GM19372 (cell line): ENCODE data around the gene HNRNPA3.
"Not testable (repeated sequence)": the region's sequence is repeated elsewhere in the genome, so short reads cannot be mapped to it uniquely, and the experiment has no call there.

Experiments
- ATAC-seq: cut with Tn5 transposase; IDR thresholded peaks from one replicate; pipeline ENCODE4 v1.9.1; 2021; ENCODE audit warnings: mild to moderate bottlenecking, low read depth, moderate library complexity; ENCODE audit not compliant: unreplicated experiment

Gene HNRNPA3

DNA sequence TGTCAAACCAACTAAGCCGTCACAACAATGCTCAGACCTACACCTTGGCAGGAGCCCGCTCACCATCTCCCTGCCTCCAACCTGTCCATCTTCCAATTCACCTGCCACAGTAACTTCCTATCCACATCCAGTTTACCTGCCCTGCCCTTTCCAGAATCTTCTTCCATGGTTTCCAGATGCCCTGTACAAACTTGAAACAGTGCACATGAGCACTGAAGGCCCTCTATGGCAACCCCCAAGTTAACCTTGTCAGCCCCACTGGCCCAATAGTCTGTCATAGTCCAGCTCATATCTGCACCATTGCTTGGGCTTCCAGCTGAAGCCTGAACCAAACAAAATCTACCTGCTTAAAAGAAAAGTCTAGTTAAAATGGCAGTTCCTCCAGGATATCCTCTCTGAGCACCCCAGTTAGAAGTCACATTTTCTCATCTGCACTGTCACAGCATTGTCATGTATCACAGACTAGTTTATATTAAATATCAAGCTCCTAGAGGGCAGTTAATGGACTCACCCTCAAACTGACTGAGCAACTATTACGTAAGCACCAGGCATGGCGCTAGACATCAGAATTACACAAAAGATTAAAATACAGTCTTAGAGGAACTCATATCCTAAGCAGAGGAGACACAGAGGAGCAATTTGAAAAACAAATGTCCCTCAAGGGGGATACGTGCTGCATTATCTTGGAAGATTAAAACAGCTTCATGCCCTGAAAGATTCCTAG is 40.4 kb downstream of the HNRNPA3 start:
- no peak for ATAC-seq

DNA sequence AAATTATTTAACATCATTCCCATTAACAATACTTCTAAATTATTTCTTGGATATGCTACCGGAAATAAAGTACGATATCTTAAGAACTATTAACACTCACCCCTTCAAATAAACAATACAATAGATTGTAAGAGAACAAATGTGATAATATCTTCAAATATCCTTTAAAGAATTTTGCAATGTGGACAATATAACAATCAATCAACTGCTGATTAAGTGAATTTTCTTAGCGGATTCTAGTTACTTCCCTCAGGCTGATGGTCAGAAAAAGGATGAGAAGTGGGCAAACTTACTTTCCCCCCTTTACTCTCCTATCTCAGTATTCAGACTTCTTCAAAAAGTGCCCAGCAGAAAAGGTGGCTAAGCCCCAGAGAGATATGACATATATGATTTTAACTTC is 41.1 kb downstream of the HNRNPA3 start:
- no peak for ATAC-seq

DNA sequence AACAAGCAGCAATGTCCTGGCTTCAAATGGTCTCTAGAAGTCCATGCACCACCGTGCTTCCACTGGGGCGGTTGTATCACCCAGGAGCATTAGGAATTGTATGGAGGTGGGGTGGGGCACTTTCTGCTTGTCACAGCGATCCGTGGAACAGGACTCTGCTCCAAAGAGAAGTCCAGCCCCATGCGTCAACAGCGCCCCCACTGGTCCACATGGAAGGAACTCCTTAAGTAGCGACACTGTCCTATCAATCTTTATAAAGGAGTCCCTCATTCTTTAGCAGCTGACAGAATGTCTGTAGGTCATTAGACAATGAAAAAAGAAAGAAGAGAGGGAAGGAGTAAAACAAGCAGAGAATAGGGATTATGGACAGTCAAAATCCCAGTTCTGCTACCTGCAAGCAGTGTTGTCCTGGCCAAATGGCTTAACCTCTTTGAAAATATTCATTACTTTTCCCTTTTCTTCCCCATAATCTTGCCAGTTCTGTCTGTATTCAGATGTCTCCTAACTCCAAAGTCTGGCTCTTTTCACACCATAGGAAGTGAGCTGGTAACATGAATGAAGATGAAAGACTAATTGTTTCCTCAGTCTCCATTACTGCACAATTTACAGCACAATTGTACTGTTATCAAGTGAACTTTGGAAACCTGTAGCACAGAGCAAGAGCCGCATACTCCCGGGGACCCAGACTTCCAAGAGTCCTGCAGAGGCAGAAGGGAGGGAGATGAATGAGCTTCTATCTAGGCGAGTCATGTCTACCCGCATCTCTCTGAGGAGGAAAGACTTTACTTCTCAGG is 42.0 kb downstream of the HNRNPA3 start:
- no peak for ATAC-seq

DNA sequence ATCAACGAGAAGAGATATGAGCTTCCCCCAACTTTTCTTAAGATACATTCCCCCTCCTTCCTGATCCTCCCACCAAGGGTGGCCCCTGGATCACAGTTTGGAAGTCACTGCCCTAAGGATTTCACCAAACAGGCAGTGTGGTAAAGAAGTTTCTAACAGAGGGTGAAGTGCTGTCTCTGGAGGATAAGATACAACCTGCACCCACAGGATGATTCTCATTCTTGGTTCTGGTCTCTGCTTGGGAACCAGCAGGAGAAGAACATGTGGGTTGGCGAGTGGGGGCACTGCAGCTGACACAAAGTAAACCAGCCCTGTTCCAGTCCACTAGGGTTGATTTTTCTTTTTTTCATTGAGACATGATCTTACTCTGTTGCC is 42.6 kb downstream of the HNRNPA3 start:
- no peak for ATAC-seq

DNA sequence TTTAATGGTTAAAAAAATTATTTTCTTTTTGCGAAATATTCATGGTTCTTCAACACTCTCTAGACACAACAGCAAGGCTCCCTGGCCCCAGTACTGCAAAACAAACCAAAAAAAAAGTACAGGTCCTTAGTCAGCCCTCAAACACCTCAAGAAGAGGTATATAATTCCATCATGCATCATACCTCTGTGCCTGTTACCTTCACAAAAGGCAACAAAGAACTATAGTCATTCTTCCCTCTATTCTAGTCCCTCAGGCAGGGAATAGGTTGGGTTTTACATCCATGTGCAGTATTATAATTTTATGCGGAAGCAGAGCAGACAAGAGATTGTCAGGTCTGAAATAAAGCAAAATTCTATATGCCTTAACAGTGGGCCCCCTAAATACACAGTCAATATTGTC is 43.4 kb downstream of the HNRNPA3 start:
- ATAC-seq = no peak

DNA sequence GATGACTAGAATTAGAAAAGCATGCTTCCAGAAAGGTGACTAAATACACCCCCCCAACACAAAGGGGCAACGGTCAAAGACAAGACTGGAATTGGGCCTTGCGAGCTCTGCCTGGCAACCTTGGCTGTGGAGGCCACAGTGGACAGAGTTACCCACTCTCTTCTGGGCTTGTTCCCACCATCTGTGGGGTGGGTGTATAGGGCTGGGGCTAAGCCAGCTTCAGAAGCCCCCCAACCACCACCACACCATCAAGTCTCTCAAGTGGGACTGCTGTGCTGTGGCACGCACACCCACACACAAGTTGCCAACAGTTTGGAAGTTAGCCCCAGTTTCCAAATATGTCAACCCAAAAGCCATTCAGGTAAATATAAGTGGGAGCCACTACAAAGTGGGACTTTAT is 44.1 kb downstream of the HNRNPA3 start:
- no peak for ATAC-seq

DNA sequence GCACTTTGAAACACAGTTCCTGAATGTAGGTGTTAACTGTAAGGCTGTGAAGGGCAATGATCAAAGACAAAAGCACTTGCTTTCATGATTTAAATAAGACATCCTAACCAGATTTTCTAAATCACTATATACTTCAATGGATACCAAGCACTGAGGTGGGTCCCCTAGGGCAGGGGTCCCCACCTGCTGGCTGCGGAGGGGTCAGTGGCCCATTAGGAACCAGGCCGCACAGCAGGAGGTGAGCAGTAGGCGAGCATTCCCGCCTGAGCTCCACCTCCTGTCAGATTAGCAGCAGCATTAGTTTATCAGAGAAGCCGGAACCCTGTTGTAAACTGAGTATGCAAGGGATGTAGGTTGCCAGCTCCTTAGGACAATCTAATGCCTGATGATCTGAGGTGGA is 44.9 kb downstream of the HNRNPA3 start:
- no peak for ATAC-seq

DNA sequence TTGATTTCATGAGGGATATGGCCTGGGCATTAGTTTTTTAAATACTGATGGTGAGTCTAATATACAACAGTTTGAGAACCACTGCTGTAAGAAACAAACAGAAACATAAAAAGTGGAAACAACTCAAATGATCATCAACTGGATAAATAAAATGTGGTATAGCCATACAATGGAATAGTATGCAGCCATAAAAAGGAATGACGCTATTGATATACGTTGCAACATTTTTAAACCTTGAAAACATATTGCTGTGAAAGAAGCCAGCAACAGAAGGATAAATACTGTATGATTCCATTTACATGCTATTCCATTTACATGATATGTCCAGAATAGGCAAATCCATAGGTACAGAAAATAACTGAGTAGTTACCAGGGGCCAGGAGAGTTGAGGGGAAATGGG is 45.5 kb downstream of the HNRNPA3 start:
- no peak for ATAC-seq

DNA sequence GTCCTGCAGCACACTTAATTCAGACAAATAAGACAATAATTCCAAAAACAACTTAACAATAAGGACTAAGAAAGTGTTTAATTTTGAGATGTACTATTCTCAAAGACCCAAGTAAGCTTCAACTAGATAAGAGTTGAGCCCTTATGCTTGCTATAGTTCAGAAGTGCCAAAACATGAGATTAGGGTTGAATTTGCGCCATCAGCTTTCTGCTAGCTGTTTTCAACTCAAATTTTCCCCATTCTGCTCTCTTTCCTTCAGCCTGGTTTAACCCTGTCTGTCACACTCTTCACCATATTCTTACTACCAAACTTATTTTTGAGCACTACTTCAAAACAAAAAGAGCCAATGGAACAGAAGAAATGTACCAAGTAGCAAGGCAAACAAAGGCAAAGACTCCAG is 47.8 kb downstream of the HNRNPA3 start:
- ATAC-seq = no peak

DNA sequence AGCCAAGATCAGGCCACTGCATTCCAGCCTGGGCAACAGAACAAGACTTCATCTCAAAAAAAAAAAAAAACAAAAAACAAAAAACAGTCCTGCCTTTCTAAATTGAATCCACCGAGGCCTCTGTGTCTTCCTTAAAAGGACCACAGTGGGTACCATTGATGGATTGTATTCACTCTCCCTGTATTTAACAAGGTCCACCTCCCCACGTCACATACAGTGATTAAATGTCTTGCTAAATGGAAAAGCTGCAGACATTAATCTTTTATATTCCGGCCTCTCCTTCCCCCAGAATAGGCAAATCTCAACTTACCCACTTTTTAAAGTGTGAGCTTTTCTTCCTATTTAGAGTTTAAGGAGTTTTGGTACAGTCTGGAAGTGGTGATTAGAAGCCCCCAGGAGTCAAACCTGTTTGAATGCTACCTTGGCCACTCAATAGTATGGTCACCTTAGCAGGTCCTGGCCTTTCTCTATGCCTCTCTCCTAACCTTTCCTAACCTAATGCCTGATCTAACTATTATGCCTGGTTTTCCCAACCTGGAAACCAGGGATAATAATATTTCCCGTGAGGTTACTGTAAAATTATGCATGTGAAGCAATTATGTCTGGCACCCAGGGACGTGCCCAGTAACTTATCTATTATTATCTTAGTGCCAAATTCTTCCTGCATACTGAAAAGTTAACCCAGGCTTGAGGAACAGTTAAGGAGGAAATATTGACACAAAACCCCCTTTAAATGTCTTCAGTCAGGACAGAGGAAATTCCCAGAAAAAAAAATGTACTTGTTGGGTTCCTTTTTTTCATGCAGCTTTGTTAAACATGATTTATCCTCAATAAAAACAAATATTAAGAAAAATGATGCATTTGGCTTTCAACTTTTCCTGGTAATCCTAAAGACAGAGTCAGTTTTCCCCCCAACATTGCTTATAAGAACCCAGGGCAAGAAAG is 48.8 kb downstream of the HNRNPA3 start:
- no peak for ATAC-seq

DNA sequence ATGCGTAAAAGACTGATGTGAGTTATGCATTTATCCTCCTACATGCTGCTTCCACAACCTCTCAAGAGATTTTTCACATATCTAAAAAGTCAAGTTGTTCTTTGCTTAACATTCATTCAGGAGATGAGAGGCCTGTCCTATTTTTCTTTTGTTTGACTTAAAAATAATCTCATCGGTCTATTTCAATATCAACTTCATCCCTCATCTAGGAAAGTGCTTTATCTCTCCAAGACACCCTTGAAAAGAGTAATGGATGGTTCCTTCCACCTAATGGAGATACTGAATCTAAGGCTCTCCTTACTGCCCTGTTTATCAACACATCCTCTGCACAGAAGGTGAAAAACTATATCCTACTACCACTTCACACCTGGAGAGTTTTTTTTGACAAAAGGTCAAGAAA is 49.5 kb downstream of the HNRNPA3 start:
- ATAC-seq = no peak

DNA sequence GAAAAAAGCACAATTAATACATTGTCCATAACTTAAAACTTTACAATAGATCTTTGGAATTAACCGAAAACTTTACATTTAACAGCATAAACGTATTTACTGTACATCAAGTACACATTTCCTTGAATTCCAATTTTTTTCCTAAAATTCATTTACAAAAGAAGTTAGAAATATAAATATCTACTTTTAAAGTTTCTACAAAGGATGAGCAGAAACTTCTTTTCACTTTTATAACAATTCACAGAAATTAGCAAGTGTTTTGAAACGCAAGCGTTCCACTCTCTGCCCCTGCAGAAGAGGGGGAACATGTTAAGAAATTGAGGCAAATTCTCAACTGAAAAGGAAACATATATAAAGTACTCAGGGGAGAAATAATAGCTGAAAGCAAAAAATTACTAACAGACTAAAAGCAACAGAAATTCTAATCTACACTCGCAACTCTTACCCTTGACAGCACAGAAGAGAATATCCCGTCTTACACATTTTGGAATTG is 50.4 kb downstream of the HNRNPA3 start:
- ATAC-seq = no peak

DNA sequence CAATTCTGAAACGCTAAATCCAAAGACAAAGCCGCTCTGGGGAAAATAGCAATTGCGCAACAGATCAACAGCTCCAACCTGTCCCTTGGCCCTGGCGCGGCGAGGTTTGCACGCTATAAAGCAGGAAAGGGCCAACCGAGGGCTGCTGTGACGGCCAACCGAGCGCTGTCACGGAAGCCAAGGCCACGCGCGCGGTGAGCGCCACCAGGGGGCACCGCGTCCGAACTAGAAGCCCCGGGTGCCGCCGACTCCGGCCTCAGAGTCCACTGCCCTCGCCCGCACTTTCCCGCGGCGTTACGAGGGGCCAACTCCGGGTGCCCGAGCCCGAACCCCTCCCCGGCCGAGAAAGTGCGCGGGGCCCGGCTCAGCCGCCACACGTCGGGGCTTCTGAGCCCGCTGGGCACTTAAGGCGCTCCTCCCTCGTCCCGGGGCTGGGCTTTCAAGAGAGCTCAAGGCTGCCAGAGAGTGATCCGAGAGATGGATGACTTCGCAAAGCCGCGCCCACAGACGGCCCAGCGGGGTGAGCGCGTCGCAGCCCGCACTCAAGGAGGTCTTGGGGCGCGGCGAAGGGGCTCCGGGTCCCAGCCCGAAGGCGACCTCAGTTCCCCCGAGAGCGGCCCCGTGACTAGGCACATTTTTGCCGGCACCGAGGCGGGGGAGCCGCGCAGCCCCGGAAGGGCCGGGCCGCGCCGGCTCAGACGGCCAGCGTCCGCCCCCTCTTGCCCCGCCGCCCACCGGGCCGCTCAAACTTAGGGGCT is 51.0 kb downstream of the HNRNPA3 start:
- ATAC-seq = peak; percentile 43

DNA sequence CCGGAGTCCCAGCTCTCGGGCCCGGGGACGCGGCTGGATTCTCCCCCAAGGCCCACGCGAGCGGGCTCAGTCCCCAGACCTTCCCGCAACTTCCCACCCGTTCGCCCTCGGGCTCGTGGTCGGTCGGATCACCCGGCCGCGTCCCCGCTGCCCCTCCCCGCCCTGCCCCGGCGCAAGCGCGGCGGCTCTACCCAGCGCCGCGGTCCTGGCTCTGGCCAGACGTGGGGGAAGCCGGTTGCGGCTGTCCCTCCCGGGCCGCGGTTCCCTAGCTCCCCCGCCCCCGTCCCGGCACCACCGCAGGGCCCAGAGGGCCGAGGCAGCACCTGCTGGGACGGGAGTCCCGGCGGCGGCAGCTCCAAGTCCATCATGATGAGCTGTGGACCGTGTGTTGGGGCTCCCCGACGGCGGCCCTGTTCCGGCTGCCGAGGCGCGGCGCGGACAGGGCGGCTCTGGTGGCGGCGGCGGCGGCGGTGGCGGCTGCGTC is 51.7 kb downstream of the HNRNPA3 start:
- ATAC-seq = peak; percentile 13

DNA sequence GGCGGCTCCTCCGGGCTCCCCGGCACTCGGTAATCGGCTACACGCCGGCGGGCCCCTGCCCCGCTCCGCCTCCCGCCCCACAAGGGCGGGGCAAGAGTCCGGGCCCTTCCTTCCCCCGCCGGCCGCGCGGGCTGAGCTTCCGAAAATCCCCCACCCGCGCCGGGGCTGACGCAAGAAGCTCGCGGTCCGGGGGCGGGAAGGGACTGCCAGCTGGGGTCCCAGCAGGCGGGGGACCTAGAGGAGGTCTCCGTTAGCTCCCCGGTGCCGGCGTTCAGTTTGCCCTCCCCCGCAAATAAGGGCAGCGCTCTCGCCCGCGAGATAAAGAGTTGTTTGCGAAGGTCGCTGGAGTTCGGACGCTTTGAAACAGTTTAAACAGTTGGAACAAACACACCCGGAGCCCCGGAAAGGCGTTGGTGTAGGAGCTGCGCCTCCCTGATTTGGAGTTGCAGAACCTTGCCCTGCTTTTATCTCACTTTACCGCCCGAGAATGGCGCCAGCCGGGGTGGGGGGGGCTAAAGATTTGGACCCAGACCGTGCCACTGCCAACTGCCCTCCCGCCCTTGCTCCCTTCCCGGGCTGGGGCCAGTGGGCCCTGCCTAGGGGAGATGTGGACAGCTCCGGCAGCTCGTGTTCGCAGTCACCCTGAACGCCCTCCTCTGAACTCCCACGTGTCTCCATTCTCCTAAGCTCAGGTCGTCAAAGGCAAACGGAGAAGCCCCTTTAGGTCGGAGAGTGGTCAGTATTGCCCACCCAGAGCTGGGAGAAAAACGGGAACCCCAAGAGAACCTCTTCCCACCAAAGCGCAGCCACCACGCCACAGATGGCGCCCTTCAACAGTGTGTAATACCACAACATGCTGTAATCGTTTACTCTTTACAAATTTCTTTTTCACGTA is 52.3 kb downstream of the HNRNPA3 start, which contains the start of gene NFE2L2:
TSS of gene NFE2L2 (minus strand) at position 35 of the 895 bp plus-strand sequence. CDS start 151 bp downstream, outside the sequence.
- peak; percentile 55 for ATAC-seq

DNA sequence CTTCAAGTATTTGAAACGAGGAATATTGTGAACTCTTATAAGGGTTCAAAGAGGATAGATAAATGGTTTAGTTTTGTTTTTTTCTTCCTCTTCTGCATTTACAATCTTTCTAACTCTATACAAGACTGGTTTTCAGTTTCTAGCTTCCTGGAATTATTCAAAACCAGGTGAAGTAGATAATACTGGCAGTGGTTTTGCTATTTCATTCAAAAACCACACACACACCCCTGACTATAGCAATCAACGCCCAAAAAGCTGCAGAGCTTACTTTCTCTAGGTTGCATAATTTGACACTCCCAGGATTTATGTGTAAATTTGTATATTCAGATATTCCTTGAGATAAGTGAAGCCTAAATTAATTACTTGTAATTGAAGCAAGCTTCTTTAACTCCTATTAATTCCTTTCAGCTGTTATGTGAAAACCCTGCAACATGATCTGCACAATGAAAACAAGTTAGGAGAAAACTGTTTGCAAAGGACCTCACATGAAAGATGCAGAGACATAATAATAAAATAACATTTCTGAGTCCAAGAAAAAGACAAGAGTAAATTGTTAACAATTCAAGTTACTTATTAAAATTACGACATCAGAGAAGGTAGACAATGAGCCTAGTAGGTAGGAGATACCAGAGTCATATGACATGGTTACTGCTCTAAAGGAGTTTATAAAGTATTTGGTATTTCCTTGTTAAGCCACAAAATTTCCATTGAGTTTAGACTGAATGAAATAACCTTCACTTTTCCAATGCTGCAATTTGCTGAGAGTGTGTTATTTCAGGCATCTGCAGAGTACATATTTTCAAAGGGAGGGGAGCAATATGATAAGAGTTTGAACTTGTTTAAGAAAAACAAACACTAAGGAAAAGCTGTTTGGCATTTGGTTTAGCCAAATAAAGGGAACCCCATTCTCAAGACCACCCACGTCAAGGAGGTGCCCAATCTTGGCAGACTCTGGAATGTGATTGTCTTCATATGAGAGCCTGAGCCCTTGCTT is 53.5 kb downstream of the HNRNPA3 start:
- no peak for ATAC-seq

DNA sequence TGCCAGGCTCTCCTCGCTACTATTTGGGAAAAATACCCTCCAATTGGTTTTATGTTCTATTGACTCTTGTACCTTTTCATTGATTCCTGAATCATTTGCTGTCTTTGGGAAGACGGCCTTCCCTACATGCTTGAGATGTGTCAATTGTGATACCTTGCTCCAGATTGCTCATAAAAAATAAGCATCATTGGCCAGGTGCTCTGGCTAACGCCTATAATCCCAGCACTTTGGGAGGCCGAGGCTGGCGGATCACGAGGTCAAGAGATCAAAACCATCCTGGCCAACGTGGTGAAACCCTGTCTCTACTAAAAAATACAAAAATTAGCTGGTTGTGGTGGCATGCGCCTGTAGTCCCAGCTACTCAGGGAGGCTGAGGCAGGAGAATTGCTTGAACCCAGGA is 54.4 kb downstream of the HNRNPA3 start:
- not testable (repeated sequence) for ATAC-seq
